HuH-7 (cell line): ENCODE measurements around the gene CUZD1.

Source experiments
- DNase-seq: peaks from one replicate; pipeline ENCODE4 v3.0.0; 2011; ENCODE audit warnings: low spot score

Gene CUZD1

DNA sequence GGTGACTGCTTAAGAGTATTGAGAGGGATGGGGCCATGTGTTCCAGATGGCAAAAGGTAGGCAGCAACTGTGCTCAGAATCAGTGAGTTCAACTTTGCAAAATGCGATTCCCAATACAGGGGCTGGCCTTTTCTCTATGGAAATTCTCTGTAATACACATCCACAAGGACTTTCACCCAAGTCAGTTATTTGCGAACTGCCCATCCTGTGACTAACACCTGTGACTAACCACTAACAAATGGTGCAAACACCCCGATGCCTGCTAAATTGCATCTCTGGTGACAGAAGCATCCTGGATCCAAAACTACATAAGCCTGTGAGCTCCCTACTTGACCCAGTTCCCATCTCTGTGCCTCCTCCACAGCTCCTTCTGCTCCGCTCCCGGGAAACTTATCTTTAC lies 9.0 kb upstream of the CUZD1 start:
- no peak for DNase-seq

DNA sequence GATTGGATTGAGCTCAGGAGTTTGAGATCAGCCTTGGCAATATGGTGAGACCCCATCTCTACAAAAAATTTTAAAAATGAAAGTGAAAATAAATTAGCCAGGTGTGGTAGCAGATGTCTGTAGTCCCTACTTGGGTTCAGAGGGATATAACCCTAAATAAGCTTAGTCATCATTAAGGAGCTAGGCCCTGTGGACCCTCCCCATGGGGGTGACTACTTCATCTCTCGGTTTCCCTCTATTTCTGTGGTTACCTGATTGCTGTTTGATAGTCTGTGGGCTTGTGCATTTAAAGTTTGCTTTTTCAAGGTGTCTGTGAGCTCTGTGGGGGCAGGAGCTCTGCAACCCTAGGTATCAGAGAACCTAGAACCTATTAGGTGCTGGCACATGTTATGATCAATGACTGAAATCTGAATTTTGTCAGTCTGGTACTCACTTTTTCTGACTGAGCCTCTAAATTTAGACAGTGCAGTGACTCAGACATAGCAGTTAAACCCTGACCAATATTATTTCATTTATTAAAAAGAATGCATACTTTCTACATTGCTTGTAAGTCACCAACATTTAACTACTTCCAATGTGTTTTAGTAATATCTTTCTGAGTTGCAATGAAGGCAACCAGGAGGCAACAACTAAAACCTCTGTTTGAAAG lies 8.1 kb upstream of the CUZD1 start:
- no peak for DNase-seq

DNA sequence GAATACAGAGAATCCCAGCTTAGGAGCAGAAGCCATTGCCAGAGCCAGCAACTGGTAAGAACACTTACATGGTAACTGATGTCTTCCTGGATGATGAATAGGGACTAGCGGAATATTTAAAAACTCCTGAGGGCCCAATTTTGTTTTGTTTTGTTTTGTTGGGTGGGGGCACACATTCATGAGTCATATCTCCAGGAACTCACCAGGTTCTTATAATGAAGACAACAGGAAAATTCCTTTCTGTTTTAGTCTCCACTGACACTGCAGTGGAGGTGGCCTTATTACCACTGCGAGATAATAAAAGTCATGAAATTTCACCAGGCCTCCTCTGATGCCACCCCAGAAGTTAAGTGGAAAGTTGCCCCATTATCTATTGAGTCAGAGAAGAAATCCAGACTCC lies 6.6 kb upstream of the CUZD1 start:
- DNase-seq = no peak

DNA sequence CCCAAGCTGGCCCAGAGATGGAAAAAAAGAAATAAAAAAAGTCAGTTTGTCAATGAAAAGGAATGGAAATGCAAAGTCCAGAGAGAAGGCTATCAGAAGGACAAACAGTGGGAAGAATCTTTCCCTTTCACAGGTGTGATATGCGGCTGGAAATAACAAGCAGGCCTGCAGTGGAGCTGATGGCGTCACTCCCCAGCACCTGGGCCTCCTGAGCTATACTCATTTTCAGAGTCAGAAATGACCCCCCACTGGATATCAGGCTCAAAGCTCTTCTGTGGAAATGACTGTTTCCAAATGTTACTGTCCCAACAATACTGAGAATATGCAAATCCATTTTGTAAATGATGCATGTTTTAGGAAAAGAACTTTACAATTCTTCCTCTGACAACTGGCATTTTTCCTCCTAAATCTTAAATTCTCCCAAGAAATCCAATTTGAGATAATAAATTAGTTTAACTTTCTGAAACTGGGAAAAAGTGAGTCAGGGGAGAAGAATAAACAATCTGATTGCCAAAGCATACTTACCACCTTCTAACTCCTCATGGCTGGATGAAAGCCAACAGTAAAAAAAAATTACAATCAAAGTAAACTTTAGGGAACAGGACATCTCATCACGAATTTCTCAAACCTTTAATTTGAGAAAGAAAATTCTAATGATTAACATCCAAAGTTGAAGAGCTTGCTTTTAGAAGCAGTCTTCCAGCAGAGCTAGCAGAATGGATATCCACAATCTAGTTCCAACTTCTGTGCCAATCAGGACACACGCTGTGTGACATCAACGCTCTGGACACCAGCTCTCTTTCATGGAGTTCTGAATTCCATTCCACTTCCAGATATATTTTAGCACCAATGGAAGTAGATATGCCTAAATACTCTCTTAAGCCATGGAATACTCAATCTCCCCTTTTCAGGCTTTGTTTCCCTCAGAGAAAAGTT lies 5.3 kb upstream of the CUZD1 start:
- no peak for DNase-seq

DNA sequence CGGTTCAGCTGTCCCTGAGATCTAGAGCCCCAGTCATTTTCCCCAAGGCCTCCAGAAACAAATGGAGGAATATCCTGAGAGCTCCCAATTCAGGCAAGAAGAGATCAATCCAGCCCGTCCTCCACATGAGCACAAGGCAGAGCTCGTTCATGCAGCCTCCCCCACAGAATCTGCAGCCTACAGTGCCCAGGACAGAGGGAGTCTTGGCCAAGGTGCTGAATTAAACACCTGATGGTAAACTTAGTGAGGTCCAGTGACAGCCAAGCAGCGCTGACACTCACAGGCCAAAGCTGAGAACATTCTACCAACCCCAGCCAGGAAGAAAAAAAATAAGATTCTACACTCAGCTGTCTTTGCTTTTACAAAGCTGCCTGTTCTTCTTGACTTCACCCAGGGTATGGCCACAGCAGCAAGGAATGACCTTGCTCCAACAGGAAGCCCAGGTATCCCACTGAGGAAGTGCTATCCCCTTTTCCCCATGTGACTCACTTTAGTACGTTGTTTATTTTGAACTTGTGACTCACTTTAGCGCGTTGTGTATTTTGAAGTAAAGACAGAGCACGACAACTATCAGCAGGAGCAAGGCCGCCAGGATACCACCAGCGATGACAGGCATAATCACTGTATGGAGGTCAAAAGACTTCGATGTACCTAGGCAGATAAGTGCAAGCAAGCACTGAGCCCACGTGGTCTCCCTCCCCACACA lies 4.4 kb upstream of the CUZD1 start:
- no peak for DNase-seq

DNA sequence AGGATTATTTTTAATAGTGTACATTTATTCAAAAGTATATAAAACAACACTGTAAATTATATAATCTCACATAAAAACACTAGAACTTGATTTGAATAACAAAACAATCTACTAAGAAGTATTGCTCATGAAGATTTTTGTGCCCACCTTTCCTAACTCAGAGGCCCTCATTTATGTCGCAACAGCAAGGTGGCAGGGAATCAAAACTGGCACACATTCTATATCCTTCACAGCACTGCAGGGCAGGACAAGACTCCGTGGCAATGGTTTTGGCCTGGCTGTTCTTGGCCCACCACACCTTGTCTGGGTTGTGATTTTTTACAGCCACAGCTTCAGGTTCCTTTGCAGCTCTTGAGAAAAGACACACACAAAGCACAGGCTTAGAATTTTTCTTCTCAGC lies 3.4 kb upstream of the CUZD1 start:
- no peak for DNase-seq

DNA sequence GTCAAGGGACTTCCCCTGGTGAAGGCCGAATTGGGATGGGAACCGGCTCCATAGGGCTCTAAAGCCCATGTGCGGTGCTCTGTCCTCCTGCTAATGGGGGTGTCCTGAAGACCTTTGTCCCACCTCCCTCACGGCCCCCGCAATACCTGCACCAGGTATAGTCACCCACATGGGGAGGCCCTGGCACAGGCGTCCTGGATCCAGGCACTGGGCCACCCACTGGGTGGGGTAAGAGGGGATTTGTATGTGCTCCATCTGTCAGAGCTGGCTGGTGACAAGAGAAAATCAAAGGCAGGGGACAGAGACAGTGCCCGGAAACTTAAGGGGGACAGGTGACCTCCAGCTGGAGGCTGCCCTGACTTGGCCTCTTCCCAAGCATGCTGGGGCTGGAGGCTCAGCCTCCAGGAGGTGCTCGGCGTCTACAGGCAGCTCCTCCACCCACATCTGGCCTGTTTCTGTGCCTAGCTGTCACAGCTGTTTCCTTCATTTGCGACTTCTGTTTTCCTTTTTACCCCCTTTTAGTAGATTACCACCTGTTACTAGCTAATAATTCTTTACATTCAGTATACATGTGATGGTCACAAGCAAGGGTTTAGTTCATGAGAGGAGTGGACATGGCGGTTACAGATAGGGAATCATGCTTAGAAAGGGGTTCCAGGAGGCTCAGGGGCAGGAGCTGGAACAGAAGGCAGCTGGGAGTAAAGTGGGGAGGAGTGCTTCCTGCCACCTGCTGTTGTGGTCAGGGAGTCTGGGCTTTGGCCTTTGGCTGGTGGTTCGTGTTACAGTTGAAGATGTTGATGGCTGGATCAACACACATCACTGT lies 2.3 kb upstream of the CUZD1 start:
- no peak for DNase-seq

DNA sequence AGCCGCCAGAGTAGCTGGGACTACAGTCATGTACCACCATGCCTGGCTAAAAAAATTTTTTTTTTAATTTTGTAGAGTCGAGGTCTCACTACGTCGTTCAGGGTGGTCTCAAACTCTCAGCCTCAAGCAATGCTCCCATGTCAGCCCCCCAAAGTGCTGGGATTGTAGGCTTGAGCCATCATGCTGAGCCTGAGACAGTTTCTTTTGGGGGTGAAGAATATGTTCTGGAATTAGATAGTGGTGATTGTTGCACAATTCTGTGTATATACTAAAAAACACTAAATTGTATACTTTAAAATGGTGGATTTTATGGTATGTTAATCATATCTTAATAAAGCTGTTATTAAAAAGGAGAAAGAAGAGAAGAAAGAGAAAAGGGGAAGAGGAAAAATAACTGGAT lies 1.5 kb downstream of the CUZD1 start:
- DNase-seq = no peak

DNA sequence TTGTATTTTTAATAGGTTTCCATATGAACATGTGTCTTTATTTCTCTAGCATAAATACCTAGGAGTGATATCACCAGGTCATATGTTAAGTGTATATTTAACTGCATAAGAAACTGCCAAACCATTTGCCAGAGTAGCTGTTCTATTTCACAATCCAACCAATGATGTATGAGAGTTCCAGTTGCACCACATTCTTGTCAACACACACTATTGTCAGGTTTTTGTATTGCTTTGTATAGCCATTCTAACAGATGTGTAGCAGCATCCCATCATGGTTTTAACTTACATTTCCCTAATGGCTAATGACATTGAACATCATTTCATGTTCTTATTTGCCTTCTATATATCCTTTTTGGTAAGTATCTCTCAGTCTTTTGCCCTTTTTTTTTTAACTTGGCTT lies 4.1 kb downstream of the CUZD1 start:
- no peak for DNase-seq

DNA sequence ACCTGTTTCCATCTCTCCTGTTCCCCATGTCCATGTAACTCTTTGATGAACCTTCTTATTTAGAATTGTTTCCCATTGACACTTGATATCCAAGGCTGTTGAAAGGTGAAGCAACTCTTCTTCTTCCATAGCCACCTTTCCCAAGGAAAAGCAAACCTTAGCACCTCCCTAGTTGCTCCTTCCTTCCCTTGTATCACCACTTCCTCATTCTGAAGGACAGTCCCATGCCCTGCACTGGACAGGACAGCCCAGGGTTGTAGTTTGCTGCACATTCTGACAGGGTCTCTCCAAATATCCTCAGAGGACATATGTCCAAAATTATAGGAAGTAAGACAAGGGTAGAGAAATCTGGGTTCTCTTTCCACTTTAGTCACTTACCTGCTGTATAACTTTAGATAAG lies 6.2 kb downstream of the CUZD1 start:
- DNase-seq = no peak

DNA sequence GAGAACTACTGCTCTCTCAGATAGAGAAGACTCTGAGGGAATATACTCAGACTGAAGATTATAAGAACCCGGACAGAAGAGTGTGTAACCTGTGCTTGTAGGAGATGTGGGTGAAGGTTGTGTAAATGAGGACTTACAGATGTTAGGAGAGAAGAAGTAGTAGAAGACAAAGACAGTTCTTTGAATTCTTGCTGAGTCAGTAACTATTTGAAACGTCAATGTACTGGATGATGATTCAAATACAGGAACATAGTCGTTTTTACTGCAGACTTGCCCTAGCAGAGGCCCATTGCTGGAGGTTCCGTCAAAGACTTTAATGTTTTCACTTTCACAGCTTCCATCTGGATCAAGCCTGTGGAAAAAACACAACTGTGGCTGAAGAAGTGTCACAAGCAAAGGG lies 6.8 kb downstream of the CUZD1 start:
- no peak for DNase-seq

DNA sequence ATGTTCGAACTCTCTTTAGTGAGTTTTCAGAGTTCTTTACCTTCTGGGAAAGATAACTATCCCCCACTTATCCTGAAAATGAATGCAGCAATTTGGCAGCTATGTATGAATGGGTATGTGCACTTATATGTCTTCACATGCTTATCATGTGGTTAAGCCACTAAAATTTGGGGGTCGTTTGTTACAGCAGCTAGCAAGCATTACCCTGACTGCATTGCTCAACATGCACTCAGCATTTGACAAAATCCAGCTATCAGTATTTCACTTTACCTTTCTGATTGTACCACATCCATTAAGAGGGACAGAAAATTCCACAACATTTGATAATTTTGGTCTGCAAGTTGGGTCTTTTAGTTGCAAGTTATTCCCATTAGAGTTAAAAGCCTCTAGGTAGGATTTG lies 9.7 kb downstream of the CUZD1 start:
- no peak for DNase-seq

DNA sequence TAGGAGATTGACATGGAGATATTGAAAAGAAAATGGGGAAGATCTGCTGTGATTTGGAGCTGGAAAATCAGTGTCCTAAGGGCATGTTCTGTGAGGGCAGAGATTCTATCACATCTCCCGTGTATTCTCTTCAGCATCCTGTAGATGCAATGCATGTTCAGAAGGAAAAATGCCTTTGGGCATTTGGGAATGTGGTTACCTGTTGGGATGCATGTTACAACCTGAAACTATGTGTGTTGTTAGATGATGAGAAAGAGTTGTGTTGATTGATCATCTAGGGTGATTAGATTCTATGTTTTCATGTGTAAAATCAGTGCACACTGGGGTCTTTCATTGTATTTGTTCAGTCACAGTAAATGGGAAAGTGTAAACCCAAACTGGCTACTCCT lies 14.7 kb downstream of the CUZD1 start:
- no peak for DNase-seq

DNA sequence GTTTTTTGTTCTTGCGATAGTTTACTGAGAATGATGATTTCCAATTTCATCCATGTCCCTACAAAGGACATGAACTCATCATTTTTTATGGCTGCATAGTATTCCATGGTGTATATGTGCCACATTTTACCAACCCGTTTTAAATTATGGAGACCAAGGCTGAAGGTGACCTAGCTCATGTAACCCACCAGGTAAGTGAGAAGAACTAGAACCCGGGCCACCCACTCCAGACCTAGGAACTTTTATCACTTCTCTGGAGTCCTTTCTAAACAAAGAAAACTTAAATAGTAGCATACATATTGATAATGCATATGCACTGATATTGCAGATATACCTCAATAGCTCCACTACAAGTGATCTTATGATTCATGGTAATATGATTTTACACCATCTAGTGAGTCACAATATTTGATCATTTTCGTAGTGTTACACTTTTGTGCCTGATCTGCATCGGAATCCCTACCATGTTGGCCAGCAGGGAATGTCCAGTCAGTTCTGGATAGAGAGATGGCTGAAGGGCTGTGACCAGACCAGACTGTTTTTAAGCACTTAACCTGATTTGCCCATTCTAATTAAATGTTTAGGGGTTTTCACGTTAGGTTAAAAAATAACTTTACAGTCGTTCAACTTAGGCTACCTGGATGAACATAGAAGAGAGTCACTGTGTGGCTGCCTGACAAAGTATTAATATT lies 15.2 kb downstream of the CUZD1 start:
- no peak for DNase-seq

DNA sequence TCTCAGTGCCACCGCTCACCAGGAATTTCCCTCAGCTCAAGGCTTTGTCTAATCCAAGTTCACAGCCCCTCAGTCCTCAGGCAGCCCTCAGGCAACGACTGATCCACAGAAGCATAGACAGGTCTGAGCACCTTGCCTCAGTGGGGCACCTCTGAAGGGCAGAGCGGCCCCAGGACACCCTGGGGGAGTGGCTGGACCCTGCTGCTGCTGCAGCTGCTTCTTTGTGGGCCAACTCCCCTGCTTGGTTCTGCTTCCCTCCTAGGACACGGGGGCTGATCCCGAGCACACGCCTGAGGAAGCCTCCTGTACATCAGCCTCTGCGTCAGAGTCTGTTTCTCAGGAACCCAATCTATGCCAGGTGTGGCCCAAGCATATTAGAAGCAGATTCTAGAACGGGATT lies 16.2 kb downstream of the CUZD1 start:
- no peak for DNase-seq

DNA sequence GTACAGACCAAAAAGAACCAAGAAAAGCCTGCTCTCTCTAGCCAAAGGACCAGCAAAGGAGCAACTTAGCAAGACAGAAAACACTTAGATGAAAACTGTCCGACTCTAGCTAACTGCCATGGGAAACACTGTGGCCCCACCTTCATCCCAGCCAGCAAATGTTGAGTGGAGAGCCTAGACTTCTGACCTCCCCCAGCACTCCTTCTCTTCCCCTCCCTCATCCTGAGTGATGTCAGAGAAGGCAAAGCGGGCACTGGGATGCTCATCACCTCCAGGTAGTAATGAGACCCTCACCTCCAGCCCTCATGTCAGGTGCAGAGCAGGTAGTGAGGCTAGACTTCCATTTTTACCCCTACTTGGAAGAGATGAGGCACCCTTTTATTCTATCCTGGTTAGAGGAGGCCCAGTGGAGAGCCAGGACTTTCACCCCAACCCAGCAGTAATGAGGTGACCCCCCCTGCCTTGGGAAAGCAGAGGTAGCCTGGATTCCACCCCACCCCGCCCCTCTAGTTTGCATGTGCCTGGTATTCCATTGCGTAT lies 16.9 kb downstream of the CUZD1 start:
- DNase-seq = no peak

DNA sequence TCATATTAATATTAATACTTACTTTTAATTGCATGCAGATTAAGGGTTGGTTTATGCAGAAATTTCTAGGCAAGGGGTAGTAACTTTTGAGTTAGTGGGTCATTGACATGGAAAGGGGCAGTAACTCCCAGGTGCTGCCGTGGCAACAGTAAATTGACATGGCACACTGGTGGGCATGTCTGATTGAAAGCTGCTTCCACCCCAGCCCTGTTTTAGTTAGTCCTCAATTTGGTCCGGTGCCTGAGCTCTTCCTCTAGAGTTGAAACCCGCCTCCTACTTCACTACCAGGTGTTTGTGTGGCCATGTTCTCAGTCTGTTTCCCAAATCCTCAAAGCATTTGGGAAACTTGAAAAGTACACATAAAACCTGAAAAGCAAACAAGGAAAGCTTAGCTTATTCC lies 18.4 kb downstream of the CUZD1 start:
- no peak for DNase-seq

DNA sequence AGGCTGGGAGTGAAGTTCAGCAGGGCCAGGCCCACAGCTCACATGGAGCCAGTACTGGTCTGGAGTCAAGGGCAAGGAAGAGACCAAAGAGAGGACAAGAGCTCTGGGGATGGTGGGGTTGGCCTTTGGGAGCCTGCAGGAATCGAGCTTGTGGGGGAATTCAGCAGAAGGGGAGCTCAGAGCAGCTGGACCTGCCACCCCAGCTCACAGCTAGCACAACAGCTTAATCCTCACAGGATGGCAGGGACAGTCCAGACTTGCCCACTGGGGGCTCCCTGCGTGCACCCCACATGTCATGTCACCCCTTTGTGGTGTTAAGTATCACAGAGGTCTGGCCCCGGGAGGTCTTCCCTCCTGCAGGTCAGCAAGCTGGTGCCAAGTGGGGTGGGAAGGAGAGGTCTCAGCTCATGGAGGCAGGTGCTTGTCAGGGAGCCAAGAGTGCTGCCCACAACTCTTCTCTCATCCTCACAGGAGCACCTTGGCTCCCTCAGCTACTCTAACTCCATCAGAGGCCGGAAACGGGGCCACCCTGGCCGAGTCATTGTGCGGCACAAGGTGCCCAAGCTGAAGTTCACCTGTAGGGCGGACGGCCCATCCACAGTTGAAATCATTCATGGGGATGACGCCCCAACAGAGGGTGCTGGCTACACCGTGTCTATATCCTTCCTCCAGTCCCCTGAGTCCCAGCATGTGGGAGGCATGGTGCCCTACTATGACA lies 22.5 kb downstream of the CUZD1 start:
- no peak for DNase-seq

DNA sequence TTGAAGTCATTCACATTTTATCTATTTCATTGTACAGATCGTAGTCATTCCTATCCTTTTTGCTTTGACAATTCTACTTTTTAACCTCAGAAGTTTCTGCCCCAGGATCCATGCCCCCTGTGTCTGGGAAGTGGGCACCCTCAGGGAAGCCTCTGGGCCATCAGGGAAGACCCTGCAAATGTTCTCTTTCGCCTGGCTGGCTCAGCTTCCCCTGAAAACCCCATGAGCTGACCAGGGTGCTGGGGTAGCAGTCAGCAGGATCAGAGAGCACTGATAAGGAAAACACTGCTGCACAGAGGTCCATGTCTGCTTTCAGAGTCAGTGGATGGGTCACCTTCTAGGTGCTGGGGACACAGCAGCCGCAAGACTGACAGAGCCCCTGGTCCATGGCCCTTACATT lies 23.8 kb downstream of the CUZD1 start:
- no peak for DNase-seq

DNA sequence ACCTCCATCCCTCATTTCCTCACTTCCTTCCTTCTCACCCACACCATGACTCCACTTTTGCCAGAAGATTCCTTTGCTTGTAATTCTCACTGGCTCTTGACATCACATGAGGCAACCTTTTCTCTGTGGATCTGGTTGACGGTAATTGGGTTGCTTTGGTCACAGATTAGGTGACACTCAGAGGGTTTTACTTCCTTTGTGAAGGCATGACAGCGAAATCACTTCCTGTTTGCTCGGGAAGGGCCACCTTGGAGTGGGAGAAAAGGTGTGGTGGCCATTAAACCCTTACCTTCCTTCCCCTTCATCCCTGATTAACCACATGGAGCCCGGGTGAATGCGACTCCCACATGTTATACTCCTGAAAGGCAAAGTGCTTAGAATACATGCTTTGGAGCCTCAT lies 30.2 kb downstream of the CUZD1 start:
- no peak for DNase-seq

DNA sequence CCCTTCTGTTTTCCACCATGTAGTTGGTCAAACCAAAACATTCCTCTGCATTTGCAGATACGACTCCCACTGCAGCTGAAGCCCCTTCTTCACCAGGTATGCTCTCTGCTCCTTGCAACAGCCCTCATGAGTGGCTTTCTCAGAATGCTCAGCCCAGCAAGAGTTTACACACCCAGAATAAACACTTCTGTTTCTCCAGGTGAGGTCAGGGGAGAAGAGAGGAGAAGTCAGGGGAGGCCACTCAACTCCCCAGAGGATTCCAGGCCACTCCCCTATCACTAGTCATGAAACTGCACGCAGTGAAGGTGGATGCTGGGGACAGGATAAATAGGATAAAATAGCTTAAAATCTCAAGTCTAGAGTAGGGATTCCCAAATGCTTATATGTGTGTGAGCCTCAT lies 31.2 kb downstream of the CUZD1 start:
- DNase-seq = no peak
